Measurements from ENCODE around the gene PITX1. TPM values are rescaled to one million over a fixed set of nuclear protein-coding genes. Genes with fewer than 3 reads are reported as not detected.

Gene PITX1
- total RNA-seq, 1 donor from 2014 or later: not detected

- Histone ChIP-seq H3K4me1 (peaks cover 15% of the 10 kb centered on the region), H3K27ac (no peak overlapping the region), H3K27me3 (peaks cover 100% of the 10 kb centered on the region), H3K79me2 (ENCODE audit: low read depth) (no peaks in the 10 kb centered on the region), H2AFZ (replicated peaks) (no peak overlapping the region), H3K36me3 (no peaks in the 10 kb centered on the region), H3K4me2 (peak overlapping the region; percentile 77), H3K9me3 (ENCODE audit: low read depth) (no peaks in the 10 kb centered on the region), H4K20me1 (ENCODE audit: low read depth) (peaks cover 69% of the 10 kb centered on the region), H3K4me3 (peak overlapping the region; percentile 37), H3K9ac (no peak overlapping the region), H3F3A (ENCODE audit: low read depth) (no peaks in the 10 kb centered on the region)
- Mint-ChIP-seq H3K4me1 (peaks cover 6% of the 10 kb centered on the region), H3K4me3 (peak overlapping the region; percentile 64), H3K9me3 (peaks cover 2% of the 10 kb centered on the region), H3K27me3 (ENCODE audit: insufficient read depth, low read depth) (peaks cover 83% of the 10 kb centered on the region), H3K27ac (no peak overlapping the region), H3K36me3 (no peaks in the 10 kb centered on the region)
- TF ChIP-seq EZH2 (IDR thresholded peaks at IDR 0.05) (peak; percentile 89), EZH2phosphoT487 (IDR thresholded peaks at IDR 0.05) (no peak)
- DNase-seq (ENCODE audit: low spot score): no peak
Observed at GRCh38 chr5:135041145-135041587, 7.1 kb upstream of the PITX1 start.

- DNase-seq (ENCODE audit: low spot score): peak; percentile 75
- Histone ChIP-seq H3K4me2 (peak overlapping the region; percentile 77), H4K20me1 (ENCODE audit: low read depth) (peaks cover 71% of the 10 kb centered on the region), H3K27ac (no peak overlapping the region), H3K27me3 (peaks cover 100% of the 10 kb centered on the region), H2AFZ (replicated peaks) (peak overlapping the region; percentile 11), H3K4me1 (peaks cover 15% of the 10 kb centered on the region), H3K4me3 (peak overlapping the region; percentile 37), H3K79me2 (ENCODE audit: low read depth) (no peaks in the 10 kb centered on the region), H3F3A (ENCODE audit: low read depth) (no peaks in the 10 kb centered on the region), H3K36me3 (no peaks in the 10 kb centered on the region), H3K9me3 (ENCODE audit: low read depth) (no peaks in the 10 kb centered on the region), H3K9ac (no peak overlapping the region)
- Mint-ChIP-seq H3K9me3 (peaks cover 5% of the 10 kb centered on the region), H3K27me3 (ENCODE audit: insufficient read depth, low read depth) (peaks cover 87% of the 10 kb centered on the region), H3K4me1 (peaks cover 9% of the 10 kb centered on the region), H3K36me3 (no peaks in the 10 kb centered on the region), H3K4me3 (peak overlapping the region; percentile 62), H3K27ac (no peak overlapping the region)
- TF ChIP-seq EZH2phosphoT487 (IDR thresholded peaks at IDR 0.05): peak; percentile 94
- TF ChIP-seq EZH2 (IDR thresholded peaks at IDR 0.05): peak; percentile 92
- TF ChIP-seq CTCF (IDR thresholded peaks at IDR 0.05): no peak
Observed at GRCh38 chr5:135040333-135041144, 6.5 kb upstream of the PITX1 start.

- no peaks in the 10 kb centered on the region for H3K9me3 ChIP-seq (ENCODE audit: low read depth)
- H3K4me3 Mint-ChIP-seq: peak overlapping the region; percentile 62
- H3K4me3 ChIP-seq: peak overlapping the region; percentile 37
- H3K36me3 Mint-ChIP-seq: no peaks in the 10 kb centered on the region
- peaks cover 3% of the 10 kb centered on the region for H3F3A ChIP-seq (ENCODE audit: low read depth)
- DNase-seq (ENCODE audit: low spot score): no peak
- H3K4me1 ChIP-seq: peaks cover 15% of the 10 kb centered on the region
- H2AFZ ChIP-seq (replicated peaks): no peak overlapping the region
- peaks cover 76% of the 10 kb centered on the region for H4K20me1 ChIP-seq (ENCODE audit: low read depth)
- H3K4me2 ChIP-seq: peak overlapping the region; percentile 77
- no peak for TF ChIP-seq EZH2phosphoT487 (IDR thresholded peaks at IDR 0.05)
- TF ChIP-seq CTCF (IDR thresholded peaks at IDR 0.05): no peak
- no peak for TF ChIP-seq EZH2 (IDR thresholded peaks at IDR 0.05)
- peaks cover 90% of the 10 kb centered on the region for H3K27me3 Mint-ChIP-seq (ENCODE audit: insufficient read depth, low read depth)
- peaks cover 5% of the 10 kb centered on the region for H3K9me3 Mint-ChIP-seq
- H3K36me3 ChIP-seq: no peaks in the 10 kb centered on the region
- H3K4me1 Mint-ChIP-seq: peaks cover 9% of the 10 kb centered on the region
- no peaks in the 10 kb centered on the region for H3K79me2 ChIP-seq (ENCODE audit: low read depth)
- H3K9ac ChIP-seq: no peak overlapping the region
- H3K27ac Mint-ChIP-seq: no peak overlapping the region
- H3K27ac ChIP-seq: no peak overlapping the region
- H3K27me3 ChIP-seq: peaks cover 100% of the 10 kb centered on the region
Observed at GRCh38 chr5:135040034-135040332, 6.0 kb upstream of the PITX1 start.

Data from neural progenitor cell (in vitro differentiated cells).